ENCODE data around the gene LTBP1. TPM values are rescaled to one million over a fixed set of nuclear protein-coding genes. Genes with fewer than 3 reads are reported as not detected.

LTBP1 gene
- total RNA-seq, 1 experiment from 2014 or later, result 28.5 TPM

GRCh38 chr2:33115728-33116127 is 169.0 kb downstream of the LTBP1 start:
- Histone ChIP-seq H3K56ac (ENCODE audit: insufficient read length, low read depth, low read length) (no peak overlapping the region), H2BK20ac (ENCODE audit: low read depth, low read length, poor library complexity, severe bottlenecking) (no peak overlapping the region), H3K4me2 (ENCODE audit: insufficient read depth, insufficient read length, low read length) (no peak overlapping the region), H3K27ac (ENCODE audit: insufficient read length, low read depth, low read length) (no peak overlapping the region), H2BK120ac (ENCODE audit: low read depth, low read length, poor library complexity, severe bottlenecking) (no peak overlapping the region), H2AFZ (ENCODE audit: low read length) (no peak overlapping the region), H3K4ac (ENCODE audit: low read depth, low read length) (no peak overlapping the region), H4K20me1 (ENCODE audit: control insufficient read depth, insufficient read depth, insufficient read length) (no peaks in the 10 kb centered on the region), H3K23me2 (ENCODE audit: insufficient read length, low read depth, low read length, poor library complexity, severe bottlenecking) (no peaks in the 10 kb centered on the region), H3K79me1 (ENCODE audit: insufficient read depth, low read depth, low read length, poor library complexity, severe bottlenecking) (no peaks in the 10 kb centered on the region), H3K79me2 (ENCODE audit: insufficient read depth, low read length) (no peaks in the 10 kb centered on the region), H3K27me3 (ENCODE audit: insufficient read depth, low read length) (no peaks in the 10 kb centered on the region), H3K18ac (ENCODE audit: insufficient read length, low read depth, low read length) (no peak overlapping the region), H2BK5ac (ENCODE audit: insufficient read length, low read length) (no peak overlapping the region), H3K9ac (ENCODE audit: extremely low read depth, insufficient read length, low read length) (no peak overlapping the region), H3K14ac (ENCODE audit: insufficient read depth, low read length) (no peak overlapping the region), H2AK5ac (ENCODE audit: insufficient read length, low read length) (no peak overlapping the region), H2BK12ac (ENCODE audit: insufficient read length, low read depth, low read length) (no peak overlapping the region), H3K4me1 (ENCODE audit: insufficient read depth, low read length) (no peaks in the 10 kb centered on the region), H4K5ac (ENCODE audit: insufficient read length, low read depth, low read length) (no peak overlapping the region), H4K91ac (ENCODE audit: insufficient read length, low read depth, low read length) (no peak overlapping the region), H3K9me3 (ENCODE audit: control insufficient read depth, low read depth, low read length) (no peaks in the 10 kb centered on the region), H4K8ac (replicated peaks; ENCODE audit: insufficient read length, low read depth, low read length) (no peak overlapping the region), H3T11ph (ENCODE audit: low read length) (no peak overlapping the region), H3K23ac (ENCODE audit: insufficient read length, low read depth, low read length) (no peak overlapping the region), H2BK15ac (ENCODE audit: low read depth, low read length) (no peak overlapping the region)
- Mint-ChIP-seq H3K27me3 (ENCODE audit: low read depth) (no peaks in the 10 kb centered on the region), H3K4me1 (peaks cover 3 to 12% of the 10 kb centered on the region in 2 experiments; a peak in 3 of 4 replicates), H3K9me3 (no peaks in the 10 kb centered on the region), H3K4me3 (no peak overlapping the region), H3K36me3 (ENCODE audit: insufficient read depth in 1 of 3, low read depth in 3 of 3) (no peaks in the 10 kb centered on the region; a peak in 2 of 7 replicates), H3K27ac (no peak overlapping the region)
- no peak for TF ChIP-seq CTCF (conservative IDR thresholded peaks at IDR 0.05)
- no CpG with 5 or more reads among the region's 1 CpG for WGBS (ENCODE audit: extremely low coverage, insufficient read length, low lambda C conversion rate)
- no peak for DNase-seq
